HEK293T (cell line): ENCODE data around the gene OPCML.

ENCODE experiments used
- ARNT ChIP-seq: fragments of 450-650 bp; IDR thresholded peaks from 2 replicates; pipeline ENCODE4 v1.6.1; 2017; ENCODE audit warnings: mild to moderate bottlenecking
- BHLHE40 ChIP-seq: fragments of 450-650 bp; IDR thresholded peaks from 2 replicates; pipeline ENCODE4 v1.6.1; 2016; ENCODE audit warnings: mild to moderate bottlenecking, moderate library complexity, borderline replicate concordance
- ELF4 ChIP-seq: fragments of 450-650 bp; IDR thresholded peaks from 2 replicates; pipeline ENCODE4 v1.6.1; 2017; ENCODE audit warnings: antibody characterized with exemption
- FOXA1 ChIP-seq: fragments of 450-650 bp; IDR thresholded peaks from 2 replicates; pipeline ENCODE4 v1.6.1; 2016; ENCODE audit warnings: mild to moderate bottlenecking
- FOXM1 ChIP-seq: fragments of 450-650 bp; IDR thresholded peaks from 2 replicates; pipeline ENCODE4 v1.6.1; 2017; ENCODE audit warnings: mild to moderate bottlenecking, borderline replicate concordance
- HDGF ChIP-seq: fragments of 450-650 bp; IDR thresholded peaks from 2 replicates; pipeline ENCODE4 v1.6.1; 2017; ENCODE audit warnings: antibody characterized with exemption, borderline replicate concordance
- L3MBTL2 ChIP-seq: fragments of 450-650 bp; conservative IDR thresholded peaks from 2 replicates; pipeline ENCODE4 v1.6.1; 2016; ENCODE audit warnings: mild to moderate bottlenecking
- LEF1 ChIP-seq: fragments of 450-650 bp; IDR thresholded peaks from 2 replicates; pipeline ENCODE4 v1.6.1; 2017; ENCODE audit warnings: mild to moderate bottlenecking, borderline replicate concordance
- NFRKB ChIP-seq: fragments of 450-650 bp; IDR thresholded peaks from 2 replicates; pipeline ENCODE4 v1.6.1; 2016; ENCODE audit warnings: mild to moderate bottlenecking, moderate library complexity
- PKNOX1 ChIP-seq: fragments of 450-650 bp; IDR thresholded peaks from 2 replicates; pipeline ENCODE4 v1.6.1; 2016
- SP1 ChIP-seq: fragments of 450-650 bp; IDR thresholded peaks from 2 replicates; pipeline ENCODE4 v1.6.1; 2017
- SUZ12 ChIP-seq: fragments of 450-650 bp; IDR thresholded peaks from 2 replicates; pipeline ENCODE4 v1.6.1; 2016; ENCODE audit warnings: mild to moderate bottlenecking
- TARDBP ChIP-seq: fragments of 450-650 bp; IDR thresholded peaks from 2 replicates; pipeline ENCODE4 v1.6.1; 2016
- ZNF384 ChIP-seq: fragments of 450-650 bp; IDR thresholded peaks from 2 replicates; pipeline ENCODE4 v1.6.1; 2016

GRCh38 chr11:132894606-132895005 lies 637.7 kb downstream of the OPCML start:
- no peak for TF ChIP-seq ZNF384
- TF ChIP-seq ELF4 = no peak
- no peak for TF ChIP-seq FOXA1
- TF ChIP-seq BHLHE40 = no peak
- no peak for TF ChIP-seq SUZ12
- TF ChIP-seq SP1 = no peak
- no peak for TF ChIP-seq NFRKB
- TF ChIP-seq L3MBTL2 = no peak
- no peak for TF ChIP-seq HDGF
- TF ChIP-seq TARDBP = no peak
- no peak for TF ChIP-seq LEF1
- TF ChIP-seq FOXM1 = no peak
- TF ChIP-seq ARNT = no peak
- no peak for TF ChIP-seq PKNOX1
